Measurements from ENCODE around the gene PLCH2.
"Not testable (repeated sequence)": the region's sequence is repeated elsewhere in the genome, so short reads cannot be mapped to it uniquely, and the experiment has no call there.

Gene PLCH2

GRCh38 chr1:2443277-2444137 lies 32.6 kb upstream of the PLCH2 start:
- DNase-seq (ENCODE audit: low read depth), result no peak

- no peak for DNase-seq (ENCODE audit: low read depth)
These were observed 31.9 kb upstream of the PLCH2 start for GRCh38 chr1:2444138-2444591.

GRCh38 chr1:2445162-2445822 lies 30.8 kb upstream of the PLCH2 start:
- no peak for DNase-seq (ENCODE audit: low read depth)

- no peak for DNase-seq (ENCODE audit: low read depth)
These were observed 30.3 kb upstream of the PLCH2 start for GRCh38 chr1:2445823-2446215.

- DNase-seq (ENCODE audit: low read depth), result peak; percentile 22
These were observed 29.7 kb upstream of the PLCH2 start for GRCh38 chr1:2446394-2446793.

GRCh38 chr1:2446861-2447260 lies 29.2 kb upstream of the PLCH2 start:
- no peak for DNase-seq (ENCODE audit: low read depth)

GRCh38 chr1:2447276-2448097 lies 28.6 kb upstream of the PLCH2 start:
- no peak for DNase-seq (ENCODE audit: low read depth)

- no peak for DNase-seq (ENCODE audit: low read depth)
These were observed 28.0 kb upstream of the PLCH2 start for GRCh38 chr1:2448098-2448445.

GRCh38 chr1:2449636-2450454 lies 26.2 kb upstream of the PLCH2 start:
- no peak for DNase-seq (ENCODE audit: low read depth)

GRCh38 chr1:2451741-2452140 lies 24.3 kb upstream of the PLCH2 start:
- peak; percentile 60 for DNase-seq (ENCODE audit: low read depth)

- DNase-seq (ENCODE audit: low read depth), result no peak
These were observed 23.7 kb upstream of the PLCH2 start for GRCh38 chr1:2452201-2452931.

- no peak for DNase-seq (ENCODE audit: low read depth)
These were observed 23.2 kb upstream of the PLCH2 start for GRCh38 chr1:2452932-2453315.

GRCh38 chr1:2454227-2454626 lies 21.9 kb upstream of the PLCH2 start:
- DNase-seq (ENCODE audit: low read depth), result no peak

GRCh38 chr1:2455757-2456156 lies 20.3 kb upstream of the PLCH2 start:
- no peak for DNase-seq (ENCODE audit: low read depth)

- DNase-seq (ENCODE audit: low read depth), result no peak
These were observed 18.6 kb upstream of the PLCH2 start for GRCh38 chr1:2457444-2457843.

- no peak for DNase-seq (ENCODE audit: low read depth)
These were observed 17.4 kb upstream of the PLCH2 start for GRCh38 chr1:2458687-2459086.

GRCh38 chr1:2459102-2459753 lies 16.9 kb upstream of the PLCH2 start:
- not testable (repeated sequence) for DNase-seq (ENCODE audit: low read depth)

GRCh38 chr1:2459757-2460156 lies 16.3 kb upstream of the PLCH2 start:
- peak; percentile 18 for DNase-seq (ENCODE audit: low read depth)

GRCh38 chr1:2460203-2460602 lies 15.9 kb upstream of the PLCH2 start:
- DNase-seq (ENCODE audit: low read depth), result no peak

GRCh38 chr1:2460996-2461751 lies 14.9 kb upstream of the PLCH2 start:
- DNase-seq (ENCODE audit: low read depth), result no peak
